Spinal cord (tissue), 10 donors: ENCODE data around the gene KIF5B. TPM values are rescaled to one million over a fixed set of nuclear protein-coding genes. Genes with fewer than 3 reads are reported as not detected.
"Not testable (repeated sequence)": the region's sequence is repeated elsewhere in the genome, so short reads cannot be mapped to it uniquely, and the experiment has no call there.

ENCODE experiments used
- DNase-seq, 6 donors: peaks; one replicate each; pipeline versions ENCODE4 v3.0.0 to v3.0.0-alpha.2; 2013 to 2015; ENCODE audit warnings: low spot score in 6 of 6, low read depth in 4 of 6
- H3K27ac ChIP-seq: one replicate; pipeline ENCODE4 v1.5.1; 2013; ENCODE audit warnings: low read depth, low read length, control low read depth
- H3K27me3 ChIP-seq: one replicate; pipeline ENCODE4 v1.6.1; 2013; ENCODE audit warnings: low read length; ENCODE audit not compliant: control insufficient read depth, insufficient read depth
- H3K36me3 ChIP-seq: one replicate; pipeline ENCODE4 v1.6.1; 2013; ENCODE audit warnings: low read length; ENCODE audit not compliant: control insufficient read depth, insufficient read depth
- H3K4me1 ChIP-seq: one replicate; pipeline ENCODE4 v1.6.1; 2013; ENCODE audit warnings: low read length; ENCODE audit not compliant: control insufficient read depth, insufficient read depth
- H3K4me3 ChIP-seq: one replicate; pipeline ENCODE4 v1.5.1; 2013; ENCODE audit warnings: low read depth, low read length, control low read depth
- H3K9me3 ChIP-seq: one replicate; pipeline ENCODE4 v1.6.1; 2013; ENCODE audit warnings: low read length; ENCODE audit not compliant: control insufficient read depth, insufficient read depth
- WGBS: methylation state at CpG from one replicate; pipeline ENCODE4 v1.1.5; 2013; ENCODE audit warnings: missing lambda C conversion rate; ENCODE audit not compliant: insufficient coverage; 5-methylcytosine and 5-hydroxymethylcytosine counted together
- polyA plus RNA-seq, 2 donors: library from polyadenylated mRNA; unstranded; fragments of 120-200 nt; gene quantifications; one replicate each; pipeline ENCODE4 v1.2.1, GENCODE V29; 2013; ENCODE audit not compliant: insufficient read length in 2 of 2
- total RNA-seq, 2 donors: library from RNA; depleted of rRNA in 1 of 2; stranded (reverse); fragments of 120-200 nt in 1 of 2; fragments of >200 nt in 1 of 2; gene quantifications; one replicate each; pipeline versions ENCODE4 v1.2.3 to v1.2.4, GENCODE V29; 2013 to 2014
- donor health status: healthy.

Gene KIF5B
- total and polyA plus RNA-seq, 4 donors: 86.9 to 140 (median 118) TPM

DNA sequence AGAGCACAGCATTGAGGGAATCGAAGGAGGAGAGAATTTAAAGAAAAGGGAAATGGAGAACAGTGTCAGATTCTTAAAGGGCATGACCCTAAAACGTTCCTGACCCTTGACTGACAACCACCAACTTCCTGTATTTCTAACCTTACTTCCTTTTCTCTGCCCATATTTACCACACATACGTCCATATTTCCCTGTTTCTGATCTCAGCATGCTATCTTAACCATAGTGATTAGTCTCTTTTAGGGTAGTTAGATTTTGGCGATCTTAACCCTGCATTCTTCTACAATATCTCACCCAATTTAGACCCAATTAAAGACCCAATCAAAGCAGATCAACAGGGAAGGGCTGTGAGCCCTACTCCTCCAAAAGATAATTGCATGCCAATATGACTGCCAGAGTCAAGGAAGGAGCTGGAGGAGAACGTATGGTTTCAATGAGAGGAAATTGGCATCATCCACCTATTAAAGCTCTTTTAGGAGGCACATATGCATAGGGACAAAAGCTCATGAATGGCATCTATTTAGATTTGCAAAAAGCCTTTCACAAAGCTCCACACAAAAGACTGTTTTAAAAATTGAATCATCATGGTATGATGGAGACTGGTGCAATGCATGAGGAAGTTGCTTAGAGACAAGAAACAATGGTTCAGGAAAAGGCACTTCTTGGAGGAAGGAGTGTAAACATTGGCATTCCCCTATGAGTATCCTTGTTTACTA, 78.6 kb downstream of the KIF5B start:
- Histone ChIP-seq H3K36me3 (no peaks in the 10 kb centered on the region), H3K4me3 (no peak overlapping the region), H3K27ac (no peak overlapping the region), H3K9me3 (no peaks in the 10 kb centered on the region), H3K27me3 (no peaks in the 10 kb centered on the region), H3K4me1 (no peaks in the 10 kb centered on the region)
- peak in 1 of 6 donors; percentile 21 for DNase-seq
- WGBS: 80% methylated on average over 1 of the region's 5 CpGs

DNA sequence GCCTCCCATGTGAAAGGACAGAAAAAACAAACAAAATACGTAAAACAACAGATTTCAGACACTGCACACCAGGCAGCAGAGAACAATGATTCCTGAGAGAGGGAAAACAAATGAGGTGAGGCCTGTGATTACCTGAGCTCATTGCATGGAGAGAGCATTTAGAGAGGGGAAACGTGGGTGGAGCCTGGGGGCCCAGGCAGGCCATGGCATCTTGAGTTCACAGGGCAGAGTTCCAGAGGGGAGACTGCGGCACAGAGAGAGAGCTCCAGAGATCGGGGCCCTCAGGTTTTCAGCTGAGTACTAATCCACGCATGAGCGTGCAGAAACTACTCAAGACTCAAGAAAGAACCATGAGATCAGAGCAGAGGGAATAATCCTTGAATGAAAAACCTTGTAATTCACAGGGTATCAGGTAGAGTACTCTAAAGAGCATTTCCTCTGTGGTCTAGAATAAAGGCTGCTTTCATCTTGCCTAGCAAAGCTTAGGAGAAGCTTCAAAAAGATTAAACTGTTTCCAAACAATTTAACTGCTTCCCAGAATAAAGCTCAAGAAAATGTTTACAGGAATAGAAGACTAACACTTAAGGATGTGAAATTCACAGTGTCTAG, 81.0 kb downstream of the KIF5B start:
- DNase-seq: no peak
- no peaks in the 10 kb centered on the region for H3K9me3 ChIP-seq
- 85% methylated on average over 6 of the region's 6 CpGs for WGBS
- H3K27ac ChIP-seq: no peak overlapping the region
- H3K36me3 ChIP-seq: no peaks in the 10 kb centered on the region
- H3K4me1 ChIP-seq: no peaks in the 10 kb centered on the region
- no peak overlapping the region for H3K4me3 ChIP-seq
- H3K27me3 ChIP-seq: no peaks in the 10 kb centered on the region

DNA sequence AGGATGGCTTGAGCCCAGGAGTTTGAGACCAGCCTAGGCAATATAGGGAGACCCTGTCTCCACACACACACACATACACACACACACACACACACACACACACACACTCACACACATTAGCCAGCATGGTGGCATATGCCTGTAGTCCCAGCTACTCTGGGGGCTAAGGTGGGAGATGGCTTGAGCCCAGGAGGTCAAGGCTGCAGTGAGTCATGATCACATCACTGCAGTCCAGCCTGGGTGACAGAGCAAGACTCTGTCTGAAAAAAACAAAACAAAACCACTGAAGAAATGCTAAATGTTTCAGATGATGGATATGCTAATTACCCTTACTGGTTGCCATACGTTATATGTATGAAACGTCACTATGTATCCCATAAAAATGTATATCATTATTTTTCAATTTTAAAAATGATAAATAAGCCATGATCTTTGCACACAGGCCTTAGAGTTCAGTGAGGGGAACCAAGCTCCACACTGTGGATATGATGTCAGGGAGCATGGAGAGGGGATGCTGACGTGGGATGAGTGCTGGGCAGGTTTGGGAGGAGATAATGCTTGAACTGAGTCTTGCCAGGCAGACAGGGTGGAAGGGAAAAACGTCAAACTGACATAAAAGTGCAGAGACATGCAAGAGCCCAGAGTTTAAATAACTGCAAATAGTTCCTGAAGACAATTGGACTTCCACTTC, 81.6 kb downstream of the KIF5B start:
- H3K27ac ChIP-seq: no peak overlapping the region
- no peaks in the 10 kb centered on the region for H3K27me3 ChIP-seq
- H3K4me3 ChIP-seq: no peak overlapping the region
- H3K9me3 ChIP-seq: no peaks in the 10 kb centered on the region
- DNase-seq: no peak
- no peaks in the 10 kb centered on the region for H3K36me3 ChIP-seq
- WGBS: 93% methylated on average over 2 of the region's 4 CpGs
- H3K4me1 ChIP-seq: no peaks in the 10 kb centered on the region

DNA sequence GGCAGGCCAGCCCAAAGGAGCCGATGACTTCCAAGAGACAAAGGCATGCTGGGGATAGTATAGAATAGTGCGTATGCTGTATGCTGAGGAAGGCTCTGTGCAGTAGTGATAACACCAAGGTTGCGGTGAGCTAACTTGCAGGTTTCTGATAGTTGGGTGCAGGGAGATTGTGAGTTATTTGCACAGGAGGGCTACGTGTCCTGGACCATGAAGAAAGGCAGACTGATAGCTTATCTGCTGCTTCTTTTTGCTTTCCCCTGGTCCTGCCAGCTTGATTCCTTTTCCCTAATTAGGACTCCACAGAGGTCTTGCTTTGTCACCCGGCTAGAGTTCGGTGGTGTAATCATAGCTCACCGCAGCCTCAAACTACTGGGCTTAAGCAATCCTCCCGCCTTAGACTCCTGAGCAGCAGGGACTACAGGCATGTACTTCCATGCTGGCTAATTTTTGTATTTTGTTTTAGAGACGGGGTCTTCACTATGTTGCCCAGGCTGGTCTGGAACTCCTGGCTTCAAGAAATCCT, 83.6 kb downstream of the KIF5B start:
- no peak overlapping the region for H3K27ac ChIP-seq
- DNase-seq: no peak
- H3K36me3 ChIP-seq: no peaks in the 10 kb centered on the region
- H3K4me3 ChIP-seq: no peak overlapping the region
- H3K4me1 ChIP-seq: no peaks in the 10 kb centered on the region
- 96% methylated on average over 9 of the region's 9 CpGs for WGBS
- no peaks in the 10 kb centered on the region for H3K27me3 ChIP-seq
- no peaks in the 10 kb centered on the region for H3K9me3 ChIP-seq

DNA sequence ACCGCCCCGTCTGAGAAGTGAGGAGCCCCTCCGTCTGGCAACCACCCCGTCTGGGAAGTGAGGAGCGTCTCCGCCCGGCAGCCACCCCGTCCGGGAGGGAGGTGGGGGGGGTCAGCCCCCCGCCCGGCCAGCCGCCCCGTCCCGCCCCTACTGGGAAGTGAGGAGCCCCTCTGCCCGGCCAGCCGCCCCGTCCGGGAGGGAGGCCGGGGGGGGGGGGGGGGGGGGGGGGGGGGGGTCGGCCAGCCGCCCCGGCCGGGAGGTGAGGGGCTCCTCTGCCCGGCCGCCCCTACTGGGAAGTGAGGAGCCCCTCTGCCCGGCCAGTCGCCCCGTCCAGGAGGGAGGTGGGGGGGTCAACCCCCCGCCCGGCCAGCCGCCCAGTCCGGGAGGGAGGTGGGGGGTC, 86.4 kb downstream of the KIF5B start:
- not testable (repeated sequence) for H3K4me1 ChIP-seq, H3K27me3 ChIP-seq, DNase-seq, H3K27ac ChIP-seq, H3K9me3 ChIP-seq, H3K4me3 ChIP-seq, H3K36me3 ChIP-seq
- no CpG with 5 or more reads among the region's 32 CpGs for WGBS

DNA sequence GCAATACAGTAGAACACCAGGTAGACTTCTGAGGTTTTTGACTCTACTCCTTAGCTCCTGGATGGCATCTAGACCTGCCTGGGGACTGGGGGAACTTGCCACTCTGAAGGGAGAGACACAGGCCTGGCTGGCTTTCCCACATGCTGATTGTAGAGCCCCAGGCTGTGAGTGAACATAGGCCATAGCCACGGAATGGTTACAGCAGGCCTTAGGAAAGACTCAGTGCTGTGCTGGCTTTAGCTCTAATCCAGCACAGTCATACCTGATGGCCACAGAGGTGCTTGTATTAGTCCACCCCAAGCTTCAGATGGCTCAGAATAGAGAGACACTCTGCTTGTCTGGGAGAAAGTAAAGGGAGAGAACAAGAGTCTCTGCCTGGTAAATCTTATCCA, 92.6 kb downstream of the KIF5B start:
- no peaks in the 10 kb centered on the region for H3K9me3 ChIP-seq
- no peaks in the 10 kb centered on the region for H3K4me1 ChIP-seq
- H3K27ac ChIP-seq: no peak overlapping the region
- WGBS: no CpG with 5 or more reads among the region's 1 CpG
- H3K4me3 ChIP-seq: no peak overlapping the region
- H3K27me3 ChIP-seq: no peaks in the 10 kb centered on the region
- no peak for DNase-seq
- H3K36me3 ChIP-seq: no peaks in the 10 kb centered on the region

DNA sequence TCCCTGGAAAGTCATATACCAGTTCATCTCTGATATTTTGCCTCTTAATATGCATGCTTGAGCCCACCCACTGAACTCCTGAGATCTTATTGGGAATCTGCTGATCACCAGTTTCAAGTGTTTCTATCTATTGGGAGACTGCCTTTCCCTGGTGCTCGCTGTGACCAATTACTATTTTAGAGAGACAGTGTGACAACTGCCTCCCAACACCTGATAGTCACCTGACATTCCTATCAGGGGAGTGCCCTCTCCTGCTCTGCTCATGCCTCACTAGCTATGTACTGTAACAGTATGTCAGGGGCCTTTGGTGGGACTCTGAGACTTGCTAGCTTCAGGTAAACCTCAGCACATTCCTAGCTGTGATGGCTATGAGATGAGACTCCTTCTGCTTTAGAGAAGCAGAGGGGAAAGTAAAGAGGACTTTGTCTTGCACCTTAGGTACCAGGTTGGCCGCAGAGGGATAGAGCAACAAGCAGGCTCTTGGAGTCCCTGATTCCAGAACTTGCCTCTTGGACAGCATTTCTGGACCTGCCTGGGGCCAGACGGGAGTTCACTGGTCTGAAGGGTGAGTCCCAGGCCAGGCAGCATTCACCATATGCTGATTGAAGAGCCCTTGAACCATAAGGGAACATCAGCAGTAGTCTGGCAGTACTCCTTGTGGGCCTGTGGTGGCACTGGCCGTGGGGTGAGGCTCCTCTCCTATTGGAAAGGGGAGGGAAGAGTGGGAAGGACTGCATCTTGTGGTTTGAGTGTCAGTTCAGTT, 93.2 kb downstream of the KIF5B start:
- H3K4me3 ChIP-seq: no peak overlapping the region
- no peaks in the 10 kb centered on the region for H3K4me1 ChIP-seq
- no peaks in the 10 kb centered on the region for H3K36me3 ChIP-seq
- H3K9me3 ChIP-seq: no peaks in the 10 kb centered on the region
- no peak overlapping the region for H3K27ac ChIP-seq
- 94% methylated on average over 4 of the region's 4 CpGs for WGBS
- no peaks in the 10 kb centered on the region for H3K27me3 ChIP-seq
- no peak for DNase-seq

DNA sequence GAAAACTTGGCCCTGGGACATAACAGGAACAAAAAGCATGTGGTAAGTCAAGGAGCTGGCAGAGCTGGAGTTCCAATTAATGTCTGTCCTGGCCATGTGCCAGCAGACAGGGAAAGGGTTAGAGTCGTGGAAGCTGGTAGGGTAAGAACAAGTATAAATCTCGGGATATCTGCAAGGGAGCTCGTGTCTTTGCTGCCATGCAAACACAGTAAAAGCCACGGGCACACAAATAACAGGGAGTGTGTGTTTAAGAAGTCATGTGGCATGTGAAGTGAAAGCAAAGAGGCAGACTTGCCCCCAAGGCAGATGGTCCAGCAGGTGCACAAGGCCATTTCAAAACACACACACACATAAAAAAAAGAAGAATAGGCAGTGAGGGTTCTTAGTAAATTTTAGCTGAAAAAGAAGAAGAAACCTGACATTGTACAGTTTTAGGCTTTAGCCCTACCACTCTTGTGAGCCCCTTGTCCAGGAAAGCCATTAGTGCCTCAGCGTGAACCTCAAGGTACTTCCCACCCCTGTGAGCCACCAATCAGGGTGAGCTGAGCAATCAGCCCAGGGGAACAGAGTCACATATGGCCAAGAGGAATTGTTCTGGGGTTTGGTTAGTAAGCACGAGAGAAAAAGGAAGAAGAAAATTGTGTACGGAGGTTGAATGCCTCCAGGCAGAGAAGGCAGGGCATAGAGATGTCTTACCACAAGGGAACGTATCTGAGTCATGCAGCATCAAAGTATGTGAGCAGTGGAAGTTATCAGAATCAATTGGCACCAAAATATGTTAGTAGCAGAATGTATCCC, 94.7 kb downstream of the KIF5B start:
- DNase-seq: peak in 2 of 6 donors; percentile 52 to 78
- no peaks in the 10 kb centered on the region for H3K27me3 ChIP-seq
- WGBS: 41% methylated on average over 8 of the region's 8 CpGs

More for the DNA sequence above, 94.7 kb downstream of the KIF5B start:
- Histone ChIP-seq H3K27ac (no peak overlapping the region), H3K4me3 (no peak overlapping the region), H3K36me3 (no peaks in the 10 kb centered on the region), H3K4me1 (no peaks in the 10 kb centered on the region), H3K9me3 (no peaks in the 10 kb centered on the region)
